NCI-H82 treated with DMSO at 0.1 percent for 48 hours (cell line): ENCODE data around the gene ADGRG6.

Experiments used
- DNase-seq: peaks from one replicate; lab custom pipeline; 2025; ENCODE audit not compliant: unreplicated experiment; lab: John Stamatoyannopoulos, UW

The ADGRG6 gene

DNA sequence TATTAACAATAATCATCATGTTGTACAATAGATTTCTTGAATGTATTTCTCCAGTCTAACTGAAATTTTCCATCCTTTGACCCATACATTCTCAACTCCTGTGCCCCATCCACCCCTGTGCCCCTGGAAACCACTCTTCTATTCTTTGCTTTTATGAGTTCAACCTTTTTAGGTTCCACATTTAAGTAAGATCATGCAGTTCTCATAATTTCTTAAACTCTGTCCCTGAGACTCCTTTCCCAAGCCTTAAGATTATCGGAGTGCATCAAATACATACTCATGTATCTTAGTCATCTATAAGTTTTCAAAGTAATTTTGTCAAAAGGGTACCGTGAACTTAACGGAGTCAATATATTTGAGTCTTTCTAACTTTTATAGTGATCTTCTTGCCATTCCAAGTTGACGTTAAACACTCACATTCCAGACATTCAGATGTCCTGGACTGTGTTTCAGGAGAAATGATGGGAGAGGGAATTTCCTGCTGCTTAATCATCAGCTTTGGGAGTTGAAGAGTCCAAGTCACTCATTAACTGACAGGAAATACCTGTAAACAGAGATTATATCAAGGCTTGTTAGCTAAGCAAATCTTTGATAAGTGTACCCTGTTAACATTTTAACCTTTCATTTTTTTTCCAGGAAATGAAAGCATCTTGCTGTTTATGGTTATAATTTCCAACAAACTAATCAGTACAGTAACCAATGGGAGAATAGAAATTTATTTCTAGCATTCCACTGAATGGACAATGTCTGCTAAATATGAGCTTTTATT, 73.3 kb downstream of the ADGRG6 start:
- no peak for DNase-seq

DNA sequence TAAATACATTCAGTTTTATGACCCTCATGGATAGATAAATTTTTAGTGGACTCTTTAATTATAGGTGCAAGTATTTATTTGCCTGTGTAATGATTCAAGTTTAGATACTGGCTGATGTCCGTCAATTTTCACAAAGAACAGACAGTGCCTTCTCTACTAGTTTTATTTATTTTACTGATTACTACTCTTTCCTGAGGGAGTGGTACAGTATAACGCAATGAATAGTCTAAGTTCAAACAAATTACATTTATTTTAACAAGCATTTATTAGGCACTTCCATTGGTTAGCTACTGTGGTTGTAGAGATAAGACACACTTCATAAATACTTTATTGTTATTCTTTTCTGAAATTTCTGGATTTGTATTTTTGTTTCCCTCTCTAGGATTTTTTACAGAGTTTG, 74.3 kb downstream of the ADGRG6 start:
- DNase-seq, result no peak

DNA sequence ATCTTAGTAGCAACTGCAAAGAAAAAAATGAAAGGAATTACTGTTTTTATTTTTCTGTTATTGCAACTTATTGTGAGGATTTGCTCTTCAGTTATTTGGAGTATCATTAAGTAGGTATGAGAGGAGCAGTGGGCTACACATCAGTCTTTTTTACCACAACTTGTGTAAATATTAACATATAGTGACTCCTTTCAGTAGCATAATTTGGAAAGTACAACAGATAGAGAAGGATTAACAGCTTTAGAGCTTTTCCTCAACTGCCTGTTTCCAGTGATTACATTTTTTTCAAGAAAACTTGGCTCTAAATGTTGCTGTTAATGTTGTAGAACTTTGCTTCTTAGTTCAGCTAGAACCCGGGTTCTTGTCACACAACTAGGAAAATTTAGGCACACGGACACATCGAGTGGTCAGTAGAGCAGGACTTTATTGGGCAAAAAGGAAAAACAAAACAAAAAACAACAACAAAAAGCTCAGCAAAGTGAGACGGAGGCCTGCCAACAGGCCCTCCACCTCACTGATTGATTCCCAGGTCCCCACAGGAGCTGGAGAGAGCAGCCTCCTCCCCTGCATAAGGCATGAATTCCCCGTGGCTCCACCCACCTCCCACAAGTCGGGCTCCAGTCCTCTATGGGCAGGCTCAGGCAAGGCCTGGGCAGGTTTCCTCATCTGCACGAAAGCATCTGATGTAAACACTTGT, 75.1 kb downstream of the ADGRG6 start:
- no peak for DNase-seq

GRCh38 chr6:142377497-142377848, 75.7 kb downstream of the ADGRG6 start:
- no peak for DNase-seq

DNA sequence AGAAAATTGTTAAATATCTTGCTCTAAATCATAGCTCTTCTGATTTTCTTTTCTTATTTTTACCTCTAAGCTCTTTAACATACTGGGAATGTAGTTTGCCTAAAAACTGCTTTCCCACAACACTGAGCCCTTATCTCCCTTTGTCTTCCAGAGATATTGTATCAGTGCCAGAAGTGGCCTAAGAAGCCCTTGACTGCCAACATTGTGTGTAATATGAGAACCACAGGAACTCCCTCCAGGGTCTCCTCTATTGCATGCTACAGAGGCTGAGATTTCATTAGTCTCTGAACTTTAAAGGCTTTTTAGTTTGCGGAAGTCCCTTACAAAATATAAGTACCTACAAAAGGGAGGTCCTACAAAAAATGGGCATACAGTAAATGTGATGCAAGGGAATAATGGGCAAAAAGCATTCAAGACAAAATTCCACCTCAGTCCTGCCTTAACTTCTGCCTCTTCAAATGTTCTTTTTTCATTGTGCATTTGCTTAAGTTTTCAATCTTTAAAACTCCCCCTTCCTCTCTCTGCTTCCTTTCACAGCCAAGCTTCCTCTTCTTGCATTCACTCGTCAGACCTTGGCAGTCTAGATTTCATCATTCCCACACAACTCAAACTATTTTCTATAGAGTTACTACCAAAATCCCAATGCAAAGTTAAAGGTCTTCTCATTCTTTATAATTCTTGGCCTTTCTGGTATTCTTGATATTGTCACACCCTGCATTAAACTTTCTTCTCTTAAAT, 76.5 kb downstream of the ADGRG6 start:
- DNase-seq, result no peak

DNA sequence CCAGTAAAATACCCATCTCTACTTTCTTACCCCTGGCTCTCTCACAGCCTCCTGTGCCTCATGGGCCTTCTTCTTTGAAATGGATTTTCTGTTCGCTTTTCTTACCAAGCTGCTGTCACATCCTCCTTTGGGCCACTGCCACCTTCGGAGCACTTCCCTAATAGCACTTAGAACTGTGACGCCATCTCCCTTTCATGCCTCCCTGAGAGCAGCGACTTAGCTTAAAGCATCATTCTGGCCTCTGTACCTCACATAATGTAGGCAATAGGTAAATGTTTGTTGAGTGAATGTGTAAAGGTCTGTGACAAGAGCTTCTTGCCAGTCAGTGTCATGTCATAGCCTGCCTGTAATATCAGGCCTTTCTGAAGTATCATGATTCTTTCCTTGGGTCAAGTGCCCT, 78.8 kb downstream of the ADGRG6 start:
- DNase-seq, result no peak

GRCh38 chr6:142381181-142381580, 79.4 kb downstream of the ADGRG6 start:
- DNase-seq, result no peak

DNA sequence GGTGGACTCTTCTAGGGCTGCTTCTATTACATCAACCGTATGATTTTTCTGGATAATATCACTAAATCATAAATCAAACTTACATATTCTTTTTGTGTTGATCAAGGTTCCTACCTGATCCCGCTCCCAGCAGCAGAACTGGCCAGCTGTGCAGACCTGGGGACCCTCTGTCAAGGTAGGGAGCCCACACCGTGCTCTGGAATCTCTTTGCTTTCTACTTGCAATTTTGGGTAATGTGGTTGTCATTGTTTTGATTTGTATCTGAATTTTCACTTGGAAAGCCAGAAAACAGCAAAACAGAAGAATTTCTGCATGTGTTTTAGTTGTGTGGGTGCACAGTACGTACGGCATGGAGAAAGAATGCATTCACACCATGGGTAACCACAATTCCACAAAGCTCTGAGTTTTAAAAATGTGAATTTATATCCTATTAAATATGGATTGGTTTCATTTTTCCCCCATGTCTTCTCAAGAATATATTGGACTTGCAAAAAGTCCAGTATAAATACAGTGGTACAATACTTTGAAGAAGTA, 80.1 kb downstream of the ADGRG6 start:
- no peak for DNase-seq

DNA sequence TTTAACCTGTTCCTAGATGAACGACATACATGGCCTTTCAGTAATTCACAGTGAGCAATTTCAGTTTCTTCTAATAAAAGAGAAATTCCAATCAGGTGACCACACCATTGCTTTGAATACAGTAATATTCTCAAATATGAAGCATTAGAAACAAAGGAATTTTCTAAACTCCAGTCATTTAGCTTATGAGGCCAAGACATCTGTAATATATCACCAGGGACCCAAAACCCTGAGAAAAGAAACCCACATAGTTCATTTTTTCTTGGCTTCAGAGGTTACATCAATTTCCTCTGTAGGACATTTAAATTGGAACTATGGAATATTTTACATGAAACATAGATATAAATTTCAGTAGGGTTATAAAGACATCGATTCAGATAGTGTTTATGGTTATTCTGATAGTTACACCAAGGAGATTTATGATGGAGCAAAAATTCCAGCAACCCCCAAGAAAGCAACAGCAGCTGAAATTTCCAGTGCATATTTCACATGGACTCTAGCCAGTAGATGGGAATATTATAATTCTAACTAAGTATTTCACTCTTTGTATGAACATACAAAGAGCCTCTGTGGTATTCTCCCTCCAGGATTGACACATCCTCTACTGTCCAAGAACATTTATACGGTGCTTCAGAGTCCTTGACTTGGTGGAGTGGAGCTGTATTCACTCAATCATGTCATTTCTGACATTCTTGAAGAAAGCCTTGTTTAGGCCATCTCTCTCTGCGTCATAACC, 82.9 kb downstream of the ADGRG6 start:
- no peak for DNase-seq

GRCh38 chr6:142385352-142385751, 83.5 kb downstream of the ADGRG6 start:
- DNase-seq, result no peak

- DNase-seq, result no peak
Measured at GRCh38 chr6:142386657-142387056, 84.8 kb downstream of the ADGRG6 start.

- DNase-seq, result no peak
Measured at GRCh38 chr6:142387997-142388815, 86.4 kb downstream of the ADGRG6 start.

DNA sequence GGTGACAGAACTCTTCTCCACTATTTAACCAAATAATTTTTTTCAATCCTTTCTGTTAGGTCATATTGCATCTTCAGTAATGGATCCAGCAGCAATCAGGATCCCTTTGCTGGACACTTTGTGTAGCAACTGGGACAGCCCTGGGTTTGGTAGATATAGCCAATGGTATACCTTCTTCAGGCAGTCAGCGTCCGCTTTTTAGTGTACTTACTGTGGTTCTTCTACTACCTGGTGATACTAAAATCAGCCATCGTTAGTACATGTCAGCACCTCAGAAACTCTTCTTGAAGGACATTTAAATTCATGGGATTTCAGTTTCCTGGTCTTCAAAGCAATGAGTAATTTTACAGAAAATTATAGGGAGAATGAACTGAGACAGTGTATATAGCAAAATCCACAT, 93.5 kb downstream of the ADGRG6 start:
- DNase-seq, result no peak

- no peak for DNase-seq
Measured at GRCh38 chr6:142395768-142396231, 94.0 kb downstream of the ADGRG6 start.

- DNase-seq, result no peak
Measured at GRCh38 chr6:142398353-142398752, 96.5 kb downstream of the ADGRG6 start.

- DNase-seq, result no peak
Measured at GRCh38 chr6:142399739-142400138, 97.9 kb downstream of the ADGRG6 start.

- no peak for DNase-seq
Measured at GRCh38 chr6:142400495-142400894, 98.7 kb downstream of the ADGRG6 start.

DNA sequence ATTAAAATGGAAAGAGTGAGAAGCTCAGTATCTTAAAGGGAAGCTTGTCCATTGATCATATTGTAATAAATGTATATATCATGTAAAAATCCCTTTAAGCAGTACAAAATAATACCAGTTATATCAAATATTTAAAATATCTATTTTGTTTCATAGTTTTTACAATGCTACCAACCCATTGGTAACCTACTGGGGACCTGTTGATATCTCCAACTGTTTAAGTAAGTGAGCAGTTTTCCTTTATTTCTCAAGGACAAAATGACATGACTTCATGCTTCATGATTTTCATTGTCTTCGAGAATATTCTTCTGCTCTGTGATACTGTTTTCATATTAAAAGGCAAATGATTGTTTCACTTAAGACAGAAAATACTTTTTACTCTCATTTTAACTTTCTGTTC, 100.0 kb downstream of the ADGRG6 start:
- DNase-seq, result no peak

DNA sequence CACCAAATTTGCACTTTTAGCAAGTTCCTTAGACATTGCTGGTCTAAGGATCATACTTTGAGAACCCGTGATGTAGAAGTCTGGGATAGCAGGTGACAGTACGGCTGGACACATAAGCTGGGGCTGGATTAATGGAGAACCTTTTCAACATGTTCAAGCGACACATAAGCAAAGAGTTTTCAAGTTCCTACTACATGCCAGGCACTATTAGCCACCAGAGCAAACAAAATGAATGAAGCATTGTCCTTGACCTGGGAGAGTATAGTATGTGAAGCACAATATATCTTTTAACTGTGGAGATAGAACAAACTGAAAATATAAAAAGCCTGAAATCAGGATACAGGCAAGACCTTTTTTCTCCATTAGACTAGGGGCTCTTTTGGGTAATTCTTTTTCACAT, 102.9 kb downstream of the ADGRG6 start:
- DNase-seq, result no peak

DNA sequence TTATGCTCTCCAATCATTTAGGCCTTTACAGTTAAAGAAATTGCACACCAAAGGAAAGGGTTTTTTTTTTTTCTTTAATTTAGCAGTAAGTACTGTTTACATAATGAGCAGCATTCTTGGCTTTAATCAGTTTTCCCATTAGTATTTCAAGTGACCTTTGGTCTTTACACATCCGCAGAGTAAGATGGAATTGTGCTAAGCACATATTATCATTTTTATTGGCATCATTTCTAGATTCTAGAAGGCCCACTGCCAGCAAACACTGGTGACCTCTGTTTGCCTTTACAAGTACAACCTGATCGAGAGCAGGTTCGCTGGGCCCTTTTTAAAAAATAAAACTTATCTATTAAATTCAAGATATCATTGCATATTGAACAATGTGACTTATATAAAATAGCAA, 104.3 kb downstream of the ADGRG6 start:
- DNase-seq, result no peak
